ENCODE measurements around the gene LPGAT1.

- TF ChIP-seq POLR2A (IDR thresholded peaks at IDR 0.05), result no peak
- TF ChIP-seq CTCF (IDR thresholded peaks at IDR 0.05), result no peak
Observed at GRCh38 chr1:211730347-211730746, 100.2 kb downstream of the LPGAT1 start.
